ENCODE measurements around the gene C10orf90.

Gene C10orf90

GRCh38 chr10:126523071-126523470 lies 147.4 kb downstream of the C10orf90 start:
- H3K36me3 ChIP-seq (ENCODE audit: control insufficient read depth, low read length), result no peaks in the 10 kb centered on the region
- H4K20me1 ChIP-seq (ENCODE audit: control insufficient read depth, insufficient read depth, low read depth, low read length), result no peaks in the 10 kb centered on the region
- H3K27ac ChIP-seq (ENCODE audit: low read depth, low read length), result no peak overlapping the region
- TF ChIP-seq EZH2phosphoT487 (IDR thresholded peaks at IDR 0.05; ENCODE audit: borderline replicate concordance, low read length) (no peak), CTCF (IDR thresholded peaks at IDR 0.05; ENCODE audit: low read depth, low read length, poor library complexity, severe bottlenecking) (no peak)
- no peak overlapping the region for H3K4me2 ChIP-seq (ENCODE audit: low read length)
- H3K9me2 ChIP-seq (replicated peaks; ENCODE audit: control insufficient read depth, low read length), result no peaks in the 10 kb centered on the region
- H3K79me2 ChIP-seq (ENCODE audit: control insufficient read depth, low read length), result no peaks in the 10 kb centered on the region
- no peaks in the 10 kb centered on the region for H3F3A ChIP-seq (ENCODE audit: control insufficient read depth, insufficient read depth)
- H3K9me3 ChIP-seq (ENCODE audit: control insufficient read depth, insufficient read depth, low read length), result no peaks in the 10 kb centered on the region
- H3K4me3 ChIP-seq (ENCODE audit: low read length), result no peak overlapping the region
- H3K27me3 ChIP-seq (ENCODE audit: control insufficient read depth, low read length), result no peaks in the 10 kb centered on the region
- no peaks in the 10 kb centered on the region for H3K4me1 ChIP-seq (ENCODE audit: control insufficient read depth, low read length)

- TF ChIP-seq CTCF (IDR thresholded peaks at IDR 0.05; ENCODE audit: low read depth, low read length, poor library complexity, severe bottlenecking) (no peak), EZH2phosphoT487 (IDR thresholded peaks at IDR 0.05; ENCODE audit: borderline replicate concordance, low read length) (no peak)
These were observed 149.1 kb downstream of the C10orf90 start for GRCh38 chr10:126521399-126521798.

GRCh38 chr10:126520751-126521317 lies 149.7 kb downstream of the C10orf90 start:
- H3K36me3 ChIP-seq (ENCODE audit: control insufficient read depth, low read length), result no peaks in the 10 kb centered on the region
- no peaks in the 10 kb centered on the region for H3K9me3 ChIP-seq (ENCODE audit: control insufficient read depth, insufficient read depth, low read length)
- H4K20me1 ChIP-seq (ENCODE audit: control insufficient read depth, insufficient read depth, low read depth, low read length), result no peaks in the 10 kb centered on the region
- H3K27me3 ChIP-seq (ENCODE audit: control insufficient read depth, low read length), result no peaks in the 10 kb centered on the region
- H3F3A ChIP-seq (ENCODE audit: control insufficient read depth, insufficient read depth), result no peaks in the 10 kb centered on the region
- H3K9me2 ChIP-seq (replicated peaks; ENCODE audit: control insufficient read depth, low read length), result no peaks in the 10 kb centered on the region
- no peak overlapping the region for H3K4me3 ChIP-seq (ENCODE audit: low read length)
- no peak overlapping the region for H3K27ac ChIP-seq (ENCODE audit: low read depth, low read length)
- H3K79me2 ChIP-seq (ENCODE audit: control insufficient read depth, low read length), result no peaks in the 10 kb centered on the region
- no peaks in the 10 kb centered on the region for H3K4me1 ChIP-seq (ENCODE audit: control insufficient read depth, low read length)
- no peak overlapping the region for H3K4me2 ChIP-seq (ENCODE audit: low read length)
- TF ChIP-seq EZH2phosphoT487 (IDR thresholded peaks at IDR 0.05; ENCODE audit: borderline replicate concordance, low read length) (no peak), CTCF (IDR thresholded peaks at IDR 0.05; ENCODE audit: low read depth, low read length, poor library complexity, severe bottlenecking) (no peak)

More at GRCh38 chr10:126521399-126521798, 149.1 kb downstream of the C10orf90 start:
- no peaks in the 10 kb centered on the region for H3K79me2 ChIP-seq (ENCODE audit: control insufficient read depth, low read length)
- H3K4me1 ChIP-seq (ENCODE audit: control insufficient read depth, low read length), result no peaks in the 10 kb centered on the region
- no peaks in the 10 kb centered on the region for H3F3A ChIP-seq (ENCODE audit: control insufficient read depth, insufficient read depth)
- H3K9me2 ChIP-seq (replicated peaks; ENCODE audit: control insufficient read depth, low read length), result no peaks in the 10 kb centered on the region
- no peaks in the 10 kb centered on the region for H3K36me3 ChIP-seq (ENCODE audit: control insufficient read depth, low read length)
- H3K27me3 ChIP-seq (ENCODE audit: control insufficient read depth, low read length), result no peaks in the 10 kb centered on the region
- no peaks in the 10 kb centered on the region for H3K9me3 ChIP-seq (ENCODE audit: control insufficient read depth, insufficient read depth, low read length)
- H3K4me2 ChIP-seq (ENCODE audit: low read length), result no peak overlapping the region
- H3K4me3 ChIP-seq (ENCODE audit: low read length), result no peak overlapping the region
- H4K20me1 ChIP-seq (ENCODE audit: control insufficient read depth, insufficient read depth, low read depth, low read length), result no peaks in the 10 kb centered on the region
- no peak overlapping the region for H3K27ac ChIP-seq (ENCODE audit: low read depth, low read length)

Measured in DOHH2 (cell line).